HG03442 (cell line): Measurements from ENCODE around the gene DLG2.

Experiments
- ATAC-seq: cut with Tn5 transposase; IDR thresholded peaks from one replicate; pipeline ENCODE4 v1.9.1; 2021; ENCODE audit warnings: mild to moderate bottlenecking, moderate library complexity; ENCODE audit not compliant: unreplicated experiment

The DLG2 gene

GRCh38 chr11:83648610-83649527 lies 1978.3 kb downstream of the DLG2 start:
- no peak for ATAC-seq

- ATAC-seq, result no peak
These were observed 1981.6 kb downstream of the DLG2 start for GRCh38 chr11:83645561-83645960.

DNA sequence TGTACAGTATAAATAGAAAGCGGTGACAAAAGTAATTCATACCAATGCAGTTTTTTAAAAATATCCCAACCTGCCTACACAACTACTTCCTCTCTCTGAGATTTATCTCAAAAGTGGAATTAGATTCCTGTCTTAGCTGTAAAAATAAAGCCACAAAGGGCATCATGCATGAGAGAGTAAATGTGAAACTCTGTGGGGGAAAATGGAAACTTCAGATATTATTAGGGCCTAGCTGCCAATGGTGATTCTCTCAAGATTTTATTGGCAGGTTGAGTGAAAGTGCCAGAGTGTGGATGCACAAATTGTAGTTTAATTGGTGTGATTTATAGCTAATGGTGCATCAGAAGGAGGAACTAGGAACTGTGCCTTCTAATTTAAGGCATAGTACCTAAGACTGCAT lies 1984.0 kb downstream of the DLG2 start:
- peak; percentile 85 for ATAC-seq

GRCh38 chr11:83642500-83642899 lies 1984.6 kb downstream of the DLG2 start:
- no peak for ATAC-seq

- ATAC-seq, result no peak
These were observed 1985.6 kb downstream of the DLG2 start for GRCh38 chr11:83641511-83641910.

DNA sequence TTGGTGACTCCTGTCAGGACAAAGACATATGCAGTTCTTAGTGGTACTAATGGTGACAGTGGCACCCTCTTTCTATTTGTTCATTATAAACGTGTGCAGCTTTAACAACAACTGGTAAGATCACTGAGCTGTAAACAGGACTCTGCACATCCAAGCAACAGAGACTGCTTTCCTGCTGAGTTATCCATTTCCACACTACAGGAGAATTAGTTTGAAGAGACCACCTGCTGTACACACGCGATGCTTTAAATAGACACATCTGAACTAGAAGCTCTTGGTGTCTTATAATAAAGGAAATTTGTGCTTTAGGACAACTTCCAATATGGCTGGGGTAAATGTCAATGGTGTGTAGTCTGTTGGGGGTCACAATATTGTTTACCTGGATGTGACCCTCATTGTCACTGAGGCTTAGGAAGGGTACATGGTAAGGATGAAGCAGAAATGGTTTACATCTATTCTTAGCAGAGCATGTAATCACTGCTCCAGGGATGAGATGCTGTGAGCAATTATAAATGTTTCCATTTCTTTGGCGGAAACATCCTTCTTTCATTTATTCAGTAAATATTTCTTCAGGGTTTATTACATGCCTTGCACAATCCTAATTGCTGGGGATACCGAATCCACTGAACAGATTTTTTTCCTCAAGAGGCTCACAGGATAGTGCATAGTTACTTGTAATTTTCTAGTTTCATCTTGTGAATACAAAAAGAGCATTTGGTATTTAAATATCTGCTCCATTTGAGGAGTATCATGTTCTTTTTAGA lies 1987.0 kb downstream of the DLG2 start:
- ATAC-seq, result no peak

DNA sequence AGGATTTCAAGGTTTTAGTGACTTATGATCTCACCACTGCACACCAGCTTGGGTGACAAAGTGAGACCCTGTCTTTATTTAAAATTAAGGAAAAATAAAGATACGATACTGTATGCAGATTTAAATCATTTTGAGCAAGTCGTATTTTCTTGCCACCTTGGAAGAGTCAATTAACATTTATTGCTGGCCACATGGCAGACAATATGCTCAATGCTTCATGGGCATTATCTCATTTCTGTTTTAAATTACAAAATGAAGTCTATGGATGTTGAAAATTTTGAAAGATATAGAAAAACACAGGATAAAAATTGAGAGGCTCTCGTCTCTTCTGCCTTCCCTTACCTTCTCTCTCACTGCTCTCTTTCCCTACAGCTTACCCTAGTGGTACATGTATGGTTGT lies 1992.0 kb downstream of the DLG2 start:
- no peak for ATAC-seq

DNA sequence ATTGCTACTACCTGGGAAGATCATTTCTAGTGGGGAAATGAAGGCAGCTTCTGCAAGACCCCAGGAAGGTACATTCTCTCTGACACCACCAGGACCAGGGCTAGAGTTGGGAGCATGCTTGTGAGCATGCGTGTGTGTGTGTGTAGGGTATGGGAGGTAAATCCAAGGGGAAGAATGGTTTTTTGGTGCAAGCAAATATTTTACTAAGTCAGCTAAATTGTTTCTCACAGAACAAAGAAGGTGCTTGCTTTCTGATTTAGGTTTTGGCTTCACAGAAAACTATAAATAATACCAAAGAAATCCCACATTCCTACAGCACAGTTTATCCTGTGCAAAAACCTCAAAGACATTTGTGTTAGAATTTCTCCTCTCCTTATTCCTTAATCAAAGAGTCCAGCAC lies 1996.9 kb downstream of the DLG2 start:
- no peak for ATAC-seq

DNA sequence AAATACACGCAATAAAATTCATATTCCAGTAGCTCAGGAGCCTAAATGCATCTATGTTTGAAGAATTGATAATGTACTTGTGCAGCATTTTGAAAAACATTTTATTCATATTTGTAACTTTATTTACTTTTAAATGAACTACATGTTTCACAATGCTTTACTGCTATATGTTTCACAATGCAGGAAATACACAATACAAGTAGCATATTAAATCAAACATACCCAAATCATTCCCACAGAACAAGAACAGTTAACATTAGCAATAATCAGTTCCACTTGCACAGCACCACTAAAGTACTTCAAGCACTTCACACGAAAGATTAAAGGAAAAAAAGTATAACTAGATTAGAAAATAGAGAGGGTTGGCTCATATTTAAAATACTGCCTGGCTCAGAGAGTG lies 1997.4 kb downstream of the DLG2 start:
- no peak for ATAC-seq

DNA sequence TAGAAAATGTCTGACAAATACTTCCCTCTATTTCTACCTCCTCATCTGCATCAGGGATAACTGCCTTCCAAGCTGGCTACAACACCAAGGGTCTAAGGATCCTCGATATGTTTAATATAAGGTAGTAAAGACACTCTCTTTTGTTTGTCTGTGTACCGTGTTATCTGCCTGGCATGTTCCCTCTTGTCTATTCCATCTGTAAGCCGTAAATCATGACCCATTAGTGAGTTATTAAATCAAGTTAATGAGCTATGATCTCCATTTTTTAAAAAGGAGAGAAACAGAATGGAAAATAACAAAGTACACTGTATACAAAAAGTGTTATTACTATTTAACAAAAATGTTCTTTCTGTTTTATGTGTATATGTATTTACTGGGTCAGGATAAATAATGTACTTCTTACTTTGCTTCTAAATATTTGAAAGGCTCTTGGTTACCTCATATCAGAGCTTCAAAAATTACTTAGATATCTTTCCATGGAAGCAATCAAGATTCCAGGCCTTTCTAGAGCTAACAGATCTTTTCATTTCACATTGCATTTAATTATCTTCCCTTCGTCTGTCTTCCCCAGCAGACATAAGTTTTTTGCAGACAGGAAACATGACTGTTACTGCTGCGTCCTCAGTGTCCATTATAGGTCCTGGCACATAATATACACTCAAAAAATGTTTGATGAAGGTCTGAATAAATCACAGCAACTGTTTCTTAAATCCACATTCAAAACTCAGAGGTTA lies 1998.4 kb downstream of the DLG2 start:
- ATAC-seq, result no peak

- no peak for ATAC-seq
These were observed 2001.8 kb downstream of the DLG2 start for GRCh38 chr11:83625336-83625735.

- no peak for ATAC-seq
These were observed 2009.5 kb downstream of the DLG2 start for GRCh38 chr11:83617671-83618070.

DNA sequence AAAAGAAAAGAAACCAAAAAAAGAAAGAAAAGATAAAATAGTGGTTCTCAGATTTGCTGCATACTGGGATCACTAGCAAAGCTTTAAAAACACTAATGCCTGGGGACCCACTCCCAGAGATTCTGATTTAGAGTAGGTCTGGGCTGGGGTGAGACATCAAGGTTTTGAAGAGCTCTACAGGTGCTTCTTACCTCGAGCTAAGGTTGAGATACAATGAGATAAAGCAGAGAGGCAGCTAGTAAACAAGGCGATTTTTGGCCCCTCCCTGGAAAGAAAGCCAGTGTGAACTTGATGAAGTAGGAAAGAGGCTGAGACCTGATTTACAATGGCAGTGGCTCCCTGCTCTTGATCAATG lies 2013.4 kb downstream of the DLG2 start:
- ATAC-seq, result peak; percentile 28

DNA sequence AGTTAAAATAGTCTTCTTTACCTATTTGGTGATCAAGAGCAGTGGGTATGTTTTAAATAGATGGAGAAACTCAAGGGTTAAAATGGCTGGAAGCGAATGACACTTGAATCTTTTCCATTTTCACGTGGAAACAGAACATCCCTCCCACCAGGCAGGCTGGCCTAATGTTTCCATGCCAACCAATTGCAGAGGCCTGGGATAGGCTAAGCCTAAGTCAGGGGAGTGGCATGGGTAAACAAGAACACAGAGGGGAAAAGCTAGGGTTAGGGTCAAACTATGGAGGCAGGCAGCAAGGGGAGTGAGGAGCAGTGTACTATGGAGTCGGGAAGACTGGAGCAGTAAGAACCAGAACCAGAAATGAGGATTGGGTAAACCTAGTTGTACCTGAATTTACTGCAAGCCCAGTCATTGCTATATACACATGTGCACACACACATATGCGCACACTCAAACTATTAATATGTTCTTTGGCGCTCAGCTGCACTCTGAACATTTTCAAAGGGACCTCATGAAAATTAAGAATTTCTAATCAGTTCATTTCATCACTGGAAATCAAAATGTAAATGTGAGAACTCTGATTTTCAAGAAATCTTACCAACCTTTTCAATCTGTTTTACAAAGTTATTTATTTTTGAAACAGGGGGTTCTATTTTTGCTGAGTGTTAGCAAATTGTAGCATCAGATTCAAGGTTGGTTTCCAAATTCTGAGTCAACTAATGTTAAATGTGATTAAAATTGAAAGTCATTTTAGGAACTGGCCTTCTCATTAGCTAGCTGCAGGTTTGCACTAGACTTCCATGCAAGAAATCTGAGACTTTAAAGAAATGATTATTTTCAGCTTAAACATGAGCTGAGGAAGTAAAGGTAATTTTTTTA lies 2014.0 kb downstream of the DLG2 start:
- ATAC-seq, result peak; percentile 88

DNA sequence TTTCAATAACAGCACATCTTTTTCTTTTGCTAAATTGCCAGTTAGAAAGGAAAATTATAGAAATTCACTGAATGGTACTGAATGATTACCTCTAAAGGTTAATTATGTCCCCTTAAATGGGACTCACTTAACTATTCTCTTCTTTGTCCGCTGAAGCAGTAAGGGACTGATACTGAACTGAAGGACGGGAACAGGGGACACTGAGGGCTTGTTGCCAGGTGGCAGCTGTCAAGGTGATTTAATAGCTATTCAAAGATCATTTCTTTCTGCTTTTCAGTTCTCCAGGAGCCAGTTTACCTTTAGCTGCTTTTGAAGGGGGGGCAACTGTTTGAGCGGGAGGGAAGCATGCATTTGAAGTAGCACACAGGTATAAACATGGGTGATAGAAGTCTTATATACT lies 2015.5 kb downstream of the DLG2 start:
- ATAC-seq, result no peak

- no peak for ATAC-seq
These were observed 2016.1 kb downstream of the DLG2 start for GRCh38 chr11:83611031-83611430.

DNA sequence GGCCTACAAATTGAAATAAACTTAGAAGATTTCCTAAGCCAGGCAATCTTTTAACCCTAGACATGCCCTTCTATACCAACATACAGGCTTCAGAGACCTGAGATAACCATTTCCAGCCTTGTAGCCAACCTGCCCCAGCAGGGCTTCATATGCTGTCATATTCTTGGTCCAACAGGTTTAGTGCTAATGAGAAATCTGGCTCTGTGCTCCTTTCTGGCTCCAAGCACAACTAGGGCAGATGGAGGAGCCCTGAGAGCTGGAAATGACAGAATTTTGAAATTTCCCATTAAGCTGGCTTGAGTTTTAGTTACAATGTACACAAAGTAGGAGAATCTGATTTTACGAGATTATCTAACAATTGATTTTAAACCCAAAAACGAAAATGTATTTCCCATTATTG lies 2018.0 kb downstream of the DLG2 start:
- no peak for ATAC-seq

- no peak for ATAC-seq
These were observed 2018.6 kb downstream of the DLG2 start for GRCh38 chr11:83608571-83608970.

DNA sequence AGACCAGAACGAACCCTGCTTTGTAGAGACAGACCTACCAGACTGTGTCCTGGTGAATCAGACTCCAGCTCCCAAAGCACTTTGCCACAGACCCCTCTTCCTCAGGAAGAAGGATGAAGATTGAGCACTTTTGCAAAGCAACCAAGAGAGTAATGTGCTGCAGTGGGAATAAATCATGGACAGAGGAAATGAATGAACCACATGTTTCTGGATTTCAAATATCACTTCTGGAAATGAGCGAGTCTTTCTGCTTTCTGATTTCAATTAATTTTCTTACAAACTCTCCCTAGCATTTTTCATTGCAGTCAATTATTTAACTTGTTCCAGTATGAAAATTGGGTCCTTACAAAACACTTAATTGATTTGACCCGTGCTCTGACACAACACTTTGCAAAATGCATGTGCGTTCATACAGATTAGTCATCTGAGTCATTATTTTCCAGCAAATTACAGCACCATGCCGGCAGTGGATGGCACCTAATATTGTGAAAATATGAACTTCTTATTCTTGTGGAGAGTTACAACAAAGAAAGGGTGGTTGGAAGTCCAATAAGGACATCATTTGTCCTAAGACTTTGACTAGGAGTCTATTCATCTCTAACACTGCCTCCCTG lies 2025.1 kb downstream of the DLG2 start:
- ATAC-seq, result no peak
